ENCODE measurements around the gene RAP1B.

RAP1B gene

GRCh38 chr12:68612202-68612601 lies 1.5 kb downstream of the RAP1B start:
- DNase-seq (ENCODE audit: low spot score) = no peak

DNA sequence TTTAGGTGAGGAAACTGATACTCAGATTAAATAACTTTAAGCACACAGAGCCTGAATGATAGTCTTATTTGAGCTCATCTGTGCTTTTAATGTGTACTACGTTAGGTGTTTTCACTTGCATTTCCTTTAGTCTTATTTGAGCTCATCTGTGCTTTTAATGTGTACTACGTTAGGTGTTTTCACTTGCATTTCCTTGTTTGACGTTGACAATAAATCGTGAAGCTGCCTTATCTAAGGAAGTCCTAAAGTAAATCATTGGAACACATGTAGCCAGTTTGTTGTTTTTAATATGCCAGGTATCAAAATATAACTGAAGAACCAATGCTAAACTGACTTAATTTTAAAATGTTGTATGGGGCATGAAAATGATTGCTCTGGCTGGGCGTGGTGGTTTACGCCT lies 2.0 kb downstream of the RAP1B start:
- DNase-seq (ENCODE audit: low spot score) = no peak

GRCh38 chr12:68613209-68613904 lies 2.7 kb downstream of the RAP1B start:
- DNase-seq (ENCODE audit: low spot score) = no peak

GRCh38 chr12:68614105-68614679 lies 3.5 kb downstream of the RAP1B start:
- DNase-seq (ENCODE audit: low spot score) = no peak

GRCh38 chr12:68614769-68615168 lies 4.1 kb downstream of the RAP1B start:
- no peak for DNase-seq (ENCODE audit: low spot score)

- no peak for DNase-seq (ENCODE audit: low spot score)
Measured at GRCh38 chr12:68617160-68617926, 6.6 kb downstream of the RAP1B start.

DNA sequence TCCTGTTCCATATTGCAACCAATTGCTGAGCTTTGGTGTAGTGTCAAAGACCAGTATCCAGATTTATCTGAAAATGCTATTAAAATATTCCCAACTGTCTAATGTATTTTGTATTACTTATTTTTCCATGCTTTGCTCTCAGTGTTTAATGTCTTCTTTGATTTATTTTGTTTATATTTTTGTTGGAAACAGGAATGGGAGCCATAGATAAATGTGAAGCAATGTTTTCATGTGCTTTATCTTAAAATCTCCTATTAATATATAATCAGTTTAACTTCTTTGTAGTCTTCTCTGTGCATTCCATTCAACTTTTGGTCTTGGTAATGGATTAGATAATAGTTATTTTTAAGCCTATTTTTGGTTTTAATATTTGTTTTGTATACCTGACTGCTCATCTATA lies 8.8 kb downstream of the RAP1B start:
- DNase-seq (ENCODE audit: low spot score) = no peak

- DNase-seq (ENCODE audit: low spot score) = no peak
Measured at GRCh38 chr12:68620519-68621471, 10.1 kb downstream of the RAP1B start.

DNA sequence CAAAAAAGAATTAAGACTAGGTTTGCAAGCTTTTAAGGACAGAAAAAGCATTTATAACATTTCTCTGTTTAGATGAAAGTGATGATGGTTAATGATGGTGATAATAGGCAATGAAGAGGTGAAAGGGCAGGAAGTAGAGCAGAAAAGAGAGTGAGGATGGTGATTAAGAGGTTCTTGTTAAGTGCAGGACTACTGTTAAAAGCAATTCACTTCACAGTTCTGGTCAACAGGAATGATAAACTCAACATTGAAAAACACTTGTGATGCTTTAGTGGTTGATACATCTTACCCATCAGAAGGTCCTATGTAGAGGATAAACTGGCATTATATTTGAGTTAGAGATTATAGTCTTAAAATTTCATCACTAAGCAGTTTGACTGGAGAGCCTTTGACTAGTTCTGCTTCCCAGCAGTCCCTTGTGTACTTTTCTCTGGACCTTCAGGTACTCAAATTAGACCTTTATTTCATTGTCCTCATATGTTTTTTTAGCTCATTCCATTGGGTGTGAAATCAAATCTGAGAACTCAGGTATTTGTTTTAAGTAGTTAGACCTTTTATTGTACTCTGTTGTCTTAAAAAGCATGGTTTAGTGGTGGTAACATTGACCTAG lies 10.9 kb downstream of the RAP1B start:
- DNase-seq (ENCODE audit: low spot score) = no peak

- DNase-seq (ENCODE audit: low spot score) = no peak
Measured at GRCh38 chr12:68622250-68622649, 11.6 kb downstream of the RAP1B start.

DNA sequence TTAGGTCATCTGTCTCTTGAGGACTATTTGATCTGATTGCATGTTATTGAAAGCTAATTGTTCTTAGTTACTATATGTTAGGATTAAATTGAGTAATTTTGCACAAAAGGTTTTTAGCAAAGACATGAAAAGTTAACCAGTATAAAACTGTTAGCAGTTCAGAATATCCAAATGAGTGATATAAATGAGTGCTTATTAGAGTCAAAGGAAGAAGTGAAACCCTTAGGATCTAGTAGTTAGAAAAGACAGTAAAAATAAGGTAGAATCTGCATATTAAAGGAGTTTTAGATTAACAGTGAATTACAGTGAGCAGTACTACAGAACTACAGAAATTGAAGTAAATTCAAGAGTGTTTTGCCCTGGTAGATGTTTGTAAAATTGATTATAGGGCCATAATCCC lies 12.4 kb downstream of the RAP1B start:
- DNase-seq (ENCODE audit: low spot score) = no peak

- DNase-seq (ENCODE audit: low spot score) = no peak
Measured at GRCh38 chr12:68623984-68624383, 13.3 kb downstream of the RAP1B start.

- no peak for DNase-seq (ENCODE audit: low spot score)
Measured at GRCh38 chr12:68624933-68625332, 14.2 kb downstream of the RAP1B start.

DNA sequence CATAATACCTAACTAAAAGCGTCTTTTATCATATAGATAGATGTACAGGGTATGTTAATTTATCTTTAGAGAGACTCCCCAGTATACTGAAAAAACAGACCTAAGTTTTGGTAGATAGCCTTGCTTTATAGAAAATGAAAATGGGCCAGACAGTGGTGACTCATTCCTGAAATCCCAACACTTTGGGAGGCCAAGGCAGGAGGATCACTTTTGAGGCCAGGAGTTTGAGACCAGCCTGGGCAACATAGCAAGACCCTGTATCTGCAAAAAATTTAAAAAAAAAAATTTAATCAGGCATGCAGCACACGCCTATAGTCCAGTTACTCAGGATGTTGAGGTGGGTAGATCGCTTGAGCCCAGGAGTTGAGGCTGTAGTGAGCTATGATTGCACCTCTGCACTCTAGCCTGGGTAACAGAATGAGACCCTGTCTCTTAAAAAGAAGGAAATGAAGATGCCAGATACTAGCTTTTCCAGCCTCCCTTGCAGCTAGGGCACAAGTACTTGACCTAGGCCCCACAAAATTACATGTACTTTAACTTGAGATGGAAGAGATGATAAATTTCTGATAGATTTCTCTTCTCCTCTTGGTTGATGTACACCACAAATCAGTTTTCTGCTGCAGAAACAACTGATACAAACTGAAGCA lies 17.1 kb downstream of the RAP1B start:
- DNase-seq (ENCODE audit: low spot score) = no peak

DNA sequence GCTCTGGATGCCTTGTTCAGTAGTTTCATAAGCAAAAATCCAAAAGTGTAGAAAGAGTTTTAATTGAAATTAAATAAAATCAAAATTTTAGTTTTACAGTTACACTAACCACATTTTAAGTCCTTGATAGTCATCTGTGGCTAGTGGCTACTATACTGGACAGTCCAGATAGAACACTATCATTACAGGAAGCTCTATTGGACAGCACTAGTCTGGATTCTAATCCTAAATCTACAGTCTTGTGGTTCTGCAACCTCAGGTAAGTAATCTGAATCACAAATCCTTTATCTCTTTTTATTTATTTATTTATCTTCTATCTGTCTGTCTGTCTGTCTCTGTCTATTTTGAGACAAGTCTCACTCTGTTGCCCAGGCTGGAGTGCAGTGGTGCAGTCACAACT lies 18.0 kb downstream of the RAP1B start:
- DNase-seq (ENCODE audit: low spot score) = no peak

DNA sequence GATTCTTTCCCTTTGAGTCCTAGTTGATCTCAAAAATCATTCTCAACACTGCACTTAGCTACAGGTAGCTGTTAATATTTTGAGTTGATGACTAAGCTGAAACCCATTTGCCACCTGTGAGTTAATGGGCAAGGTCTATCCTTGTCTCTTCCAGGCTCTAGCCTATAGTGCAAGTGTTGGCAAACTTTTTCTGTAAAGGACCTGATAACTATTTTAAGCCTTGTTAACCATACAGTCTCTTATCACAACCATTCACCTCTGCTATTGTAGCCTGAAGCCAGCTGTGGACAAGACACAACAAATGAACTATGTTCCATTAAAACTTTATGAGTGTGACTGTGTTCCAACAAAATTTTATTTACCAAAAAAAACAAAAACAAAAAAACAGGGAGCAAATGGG lies 19.4 kb downstream of the RAP1B start:
- DNase-seq (ENCODE audit: low spot score) = no peak

- no peak for DNase-seq (ENCODE audit: low spot score)
Measured at GRCh38 chr12:68630598-68630997, 19.9 kb downstream of the RAP1B start.

DNA sequence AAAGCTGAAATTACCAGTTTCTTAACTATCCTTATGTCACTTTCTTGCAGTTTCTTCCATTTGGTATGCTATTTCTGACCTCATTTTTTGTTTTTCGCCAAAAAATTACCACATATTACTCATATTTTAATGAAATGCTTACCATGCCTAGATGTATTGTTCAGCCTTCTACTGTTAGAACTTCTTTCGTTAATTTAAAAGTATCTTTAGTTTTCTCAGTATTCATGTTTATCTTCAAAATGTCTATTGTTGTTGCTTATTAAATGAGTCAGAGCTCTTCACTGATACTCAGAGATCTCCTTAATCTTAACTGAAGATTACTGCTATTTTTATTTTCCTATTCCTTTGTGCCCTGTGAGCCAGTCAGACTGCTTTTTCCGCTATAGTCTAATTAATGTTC lies 20.5 kb downstream of the RAP1B start:
- DNase-seq (ENCODE audit: low spot score) = no peak

GRCh38 chr12:68632486-68632885 lies 21.8 kb downstream of the RAP1B start:
- DNase-seq (ENCODE audit: low spot score) = no peak

DNA sequence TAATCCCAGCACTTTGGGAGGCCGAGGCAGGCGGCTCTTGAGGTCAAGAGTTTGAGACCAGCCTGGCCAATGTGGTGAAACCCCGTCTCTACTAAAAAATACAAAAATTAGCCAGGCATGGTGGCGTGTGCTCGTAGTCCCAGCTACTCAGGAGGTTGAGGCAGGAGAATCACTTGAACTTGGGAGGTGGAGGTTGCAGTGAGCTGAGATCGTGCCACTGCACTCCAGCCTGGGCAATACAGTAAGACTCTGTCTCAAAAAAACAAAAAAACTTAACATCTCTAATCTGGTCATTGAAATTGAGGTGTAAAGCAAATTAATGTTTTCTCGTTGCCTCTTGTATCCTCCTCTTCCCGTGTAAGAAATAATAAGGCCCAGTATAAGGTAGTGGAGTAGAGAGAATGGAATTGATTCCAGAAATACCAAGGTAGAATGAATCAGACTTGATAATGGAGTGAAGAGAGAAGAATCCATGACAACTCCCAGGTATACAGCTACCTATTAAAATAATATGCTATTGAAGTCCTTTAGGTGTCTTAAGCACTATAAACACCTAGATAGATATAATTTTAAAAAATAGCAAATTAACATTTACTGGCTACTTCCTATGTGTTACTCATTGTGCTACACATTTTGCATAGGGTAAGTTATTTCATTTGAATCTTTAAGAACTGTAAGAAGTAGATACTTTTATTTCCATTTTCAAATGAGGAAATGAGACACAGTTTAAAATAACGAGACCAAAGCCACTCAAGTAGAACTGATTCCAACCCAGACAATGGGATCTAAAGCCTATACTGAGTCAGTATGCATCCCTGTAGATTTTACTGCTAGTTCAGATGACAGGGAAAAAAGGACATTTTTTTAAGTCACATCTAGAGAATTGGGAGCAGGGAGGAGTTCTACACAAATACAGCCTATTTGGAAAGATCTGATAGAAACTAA lies 23.2 kb downstream of the RAP1B start:
- no peak for DNase-seq (ENCODE audit: low spot score)
